ENCODE data around the gene ANO1.

Gene ANO1

DNA sequence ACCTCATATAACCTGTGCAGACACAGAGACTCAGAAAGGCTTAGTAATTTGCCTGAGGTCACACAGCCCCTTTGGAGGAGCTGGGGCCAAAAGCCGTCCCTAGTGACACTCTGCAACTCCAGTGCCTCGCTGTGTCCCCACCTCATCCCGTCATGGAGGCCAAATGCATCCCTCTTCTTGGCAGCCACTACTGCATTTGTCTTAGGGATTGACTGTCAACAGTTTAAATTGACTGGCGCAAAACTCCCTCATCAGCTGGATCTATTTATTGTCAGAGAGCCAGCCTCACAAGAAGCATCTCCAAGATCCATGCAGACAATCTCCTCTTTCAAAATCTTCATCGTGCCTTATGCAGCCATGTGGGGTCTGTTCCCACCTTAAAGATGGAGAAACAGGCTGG, 35.7 kb downstream of the ANO1 start:
- DNase-seq (ENCODE audit: low spot score), result no peak

DNA sequence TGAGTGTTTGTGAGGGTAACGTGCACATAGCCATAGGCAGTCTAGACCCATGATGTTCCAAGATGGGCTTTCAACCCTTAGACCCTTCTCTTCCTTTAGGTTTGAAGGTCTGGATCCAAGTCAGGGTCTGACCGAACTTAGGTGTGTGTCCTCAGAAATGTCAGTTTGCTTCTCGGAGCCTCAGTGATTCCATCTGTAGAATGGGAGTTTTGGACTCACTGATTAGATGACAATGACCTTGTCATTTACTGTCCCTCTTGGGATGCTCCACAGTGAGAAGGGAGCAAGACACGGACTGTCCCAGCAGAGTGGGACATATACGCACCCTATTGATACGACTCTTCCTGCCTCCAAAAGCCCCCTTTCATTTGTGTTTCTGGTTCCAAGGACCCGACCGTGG, 37.7 kb downstream of the ANO1 start:
- no peak for DNase-seq (ENCODE audit: low spot score)

DNA sequence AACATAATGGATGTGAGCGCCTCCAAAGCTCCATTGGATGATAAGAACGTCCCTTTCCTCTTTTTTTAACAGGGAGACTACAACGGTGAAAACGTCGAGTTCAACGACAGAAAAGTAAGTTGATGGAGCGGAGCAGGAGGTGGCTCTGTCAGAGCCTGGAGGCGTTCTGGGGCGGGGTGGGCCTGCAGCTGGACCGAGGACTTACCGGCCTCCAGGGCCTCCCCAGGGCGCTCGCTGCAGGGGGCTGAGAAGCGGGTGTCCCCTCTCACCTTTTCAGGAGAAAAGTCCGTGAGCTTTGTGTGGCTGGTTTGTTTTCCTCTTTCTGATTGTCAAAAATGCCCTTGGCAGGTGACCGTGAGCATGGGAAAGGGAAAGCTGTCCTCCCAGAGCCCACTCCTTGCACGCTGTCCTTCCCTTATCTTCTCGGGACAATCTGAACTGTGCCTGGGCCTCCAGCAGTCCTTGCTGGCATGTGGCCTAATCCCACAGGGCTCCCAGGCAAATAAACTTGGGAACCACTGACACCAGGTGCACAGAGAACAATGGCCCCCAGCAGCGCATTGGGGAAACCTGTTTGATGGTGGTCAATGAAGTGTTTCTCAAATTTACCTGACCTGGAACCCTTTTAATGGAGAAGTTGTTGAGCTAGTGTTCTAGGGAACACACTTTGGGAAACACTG, 38.4 kb downstream of the ANO1 start:
- DNase-seq (ENCODE audit: low spot score), result no peak

DNA sequence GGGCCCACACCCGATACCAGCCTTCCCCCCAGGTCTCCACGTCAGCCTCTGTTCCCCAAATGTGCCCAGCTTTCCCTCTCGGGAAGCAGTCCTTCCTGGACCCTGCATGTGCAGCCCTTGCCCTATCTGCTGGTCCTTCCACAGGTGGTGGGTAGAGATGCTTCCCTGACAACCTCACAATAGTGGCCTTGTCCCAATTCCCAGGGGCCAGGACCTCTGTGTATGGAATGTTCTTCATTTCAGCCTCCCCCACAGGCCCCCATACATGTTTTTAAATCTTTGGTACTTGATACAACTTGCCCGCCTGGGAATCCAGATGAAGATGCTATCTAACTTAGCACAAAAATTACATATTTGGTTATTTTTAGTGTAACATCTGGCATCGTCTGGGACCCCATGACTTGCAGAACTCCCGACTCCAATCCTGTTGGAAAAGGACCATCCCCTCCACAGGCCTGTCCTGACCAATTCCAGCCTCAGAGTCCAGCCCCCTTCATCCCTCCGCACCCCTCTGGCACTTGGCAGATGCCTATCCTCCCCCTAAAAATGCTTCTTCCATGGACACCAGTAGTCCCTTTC, 39.5 kb downstream of the ANO1 start:
- DNase-seq (ENCODE audit: low spot score), result no peak

GRCh38 chr11:70118642-70119041, 40.5 kb downstream of the ANO1 start:
- no peak for DNase-seq (ENCODE audit: low spot score)

DNA sequence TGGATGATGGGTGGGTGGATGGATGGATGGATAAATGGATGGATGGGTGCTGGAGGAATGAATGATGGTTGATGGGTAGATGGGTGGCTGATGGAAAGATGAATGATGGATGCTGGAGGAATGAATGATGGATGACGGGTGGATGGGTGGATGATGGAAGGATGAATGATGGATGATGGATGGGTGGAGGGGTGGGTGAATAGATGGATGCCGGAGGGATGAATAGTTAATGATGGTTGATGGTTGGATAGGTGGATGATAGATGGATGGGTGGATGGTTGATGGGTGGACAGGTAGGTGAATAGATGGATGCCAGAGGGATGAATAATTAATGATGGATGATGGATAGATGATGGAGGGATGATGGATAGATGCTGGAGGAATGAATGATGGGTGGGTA, 41.4 kb downstream of the ANO1 start:
- no peak for DNase-seq (ENCODE audit: low spot score)

DNA sequence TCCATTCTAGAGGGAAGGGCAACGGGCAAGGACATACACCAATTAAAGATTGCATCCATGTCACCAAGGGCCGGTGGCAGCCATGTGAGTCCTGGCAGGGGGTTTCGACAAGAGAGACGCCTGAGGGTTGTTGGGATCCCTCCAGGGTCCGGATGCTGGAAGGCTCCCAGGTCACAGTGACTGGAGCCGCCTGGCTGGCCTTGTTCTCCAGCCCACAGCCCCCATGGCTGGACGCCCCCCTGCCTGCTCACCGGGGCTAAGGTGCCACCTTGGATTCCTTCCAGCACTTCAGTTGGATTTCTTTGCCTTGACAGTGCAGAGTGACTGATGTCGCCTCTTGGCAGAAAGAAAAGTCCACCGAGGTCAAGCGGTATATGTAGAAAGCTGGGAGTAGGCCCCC, 42.6 kb downstream of the ANO1 start:
- DNase-seq (ENCODE audit: low spot score), result no peak

GRCh38 chr11:70122490-70123198, 44.5 kb downstream of the ANO1 start:
- DNase-seq (ENCODE audit: low spot score), result no peak

DNA sequence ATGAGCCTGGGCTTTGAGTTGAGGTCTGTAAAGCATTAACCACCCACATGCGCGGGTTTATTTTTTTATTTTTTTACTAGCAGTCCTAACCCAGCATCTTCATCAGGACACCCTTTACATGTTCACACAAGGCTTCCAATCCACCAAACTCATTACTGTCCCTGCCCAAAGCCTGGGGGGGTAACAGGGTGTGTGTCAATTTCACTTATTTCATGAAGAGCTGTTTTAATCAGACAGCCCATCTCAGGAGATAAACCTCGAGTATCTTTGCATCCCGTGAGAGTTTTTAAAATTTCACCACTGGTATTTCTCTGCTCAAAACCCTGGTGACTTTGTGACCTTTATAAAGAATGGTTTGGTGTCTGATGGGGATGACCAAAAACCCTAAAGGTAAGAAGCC, 45.6 kb downstream of the ANO1 start:
- DNase-seq (ENCODE audit: low spot score), result no peak

DNA sequence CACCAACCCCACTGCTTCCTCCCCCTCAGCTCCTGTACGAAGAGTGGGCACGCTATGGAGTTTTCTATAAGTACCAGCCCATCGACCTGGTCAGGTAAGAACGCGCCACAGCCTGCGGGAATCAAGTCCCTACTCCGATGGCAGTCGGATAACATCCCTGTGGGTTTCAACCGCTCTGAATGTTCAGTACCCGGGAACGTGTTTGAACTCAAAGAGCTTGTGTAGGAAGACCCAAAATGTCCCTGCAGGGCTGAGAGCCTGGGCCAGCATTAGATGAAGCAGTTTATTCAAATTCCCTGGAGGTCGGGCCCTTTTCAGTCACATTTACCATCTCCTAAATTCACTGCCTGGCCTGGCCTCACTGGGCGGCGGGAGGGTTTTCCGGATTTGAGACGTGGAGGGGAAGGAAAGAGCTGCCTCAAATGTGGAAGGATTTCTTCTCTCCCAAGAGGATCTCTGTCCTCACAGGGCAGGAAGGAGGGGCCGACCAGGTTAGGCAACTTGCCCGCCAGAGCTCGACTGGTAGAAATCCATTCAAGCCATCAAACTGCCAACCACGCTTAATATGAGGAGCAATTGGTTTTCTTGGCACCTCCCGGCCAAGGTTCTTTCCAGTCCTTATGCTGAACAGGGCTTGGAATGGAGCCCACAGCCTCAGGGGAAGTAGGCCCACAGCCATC, 46.3 kb downstream of the ANO1 start:
- no peak for DNase-seq (ENCODE audit: low spot score)

DNA sequence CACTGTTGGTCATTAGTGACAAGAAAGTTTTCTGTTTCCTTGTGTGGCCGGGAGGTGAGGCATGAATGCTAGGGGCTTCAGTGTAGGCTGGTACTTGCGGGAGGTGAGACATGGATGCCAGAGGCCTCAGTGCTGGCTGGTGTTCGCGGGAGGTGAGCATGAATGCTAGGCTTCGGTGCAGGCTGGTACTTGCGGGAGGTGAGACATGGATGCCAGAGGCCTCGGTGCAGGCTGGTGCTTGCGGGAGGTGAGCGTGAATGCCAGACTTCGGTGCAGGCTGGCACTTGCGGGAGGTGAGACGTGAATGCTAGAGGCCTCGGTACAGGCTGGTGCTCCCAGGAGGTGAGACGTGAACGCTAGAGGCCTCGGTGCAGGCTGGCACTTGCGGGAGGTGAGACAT, 48.4 kb downstream of the ANO1 start:
- no peak for DNase-seq (ENCODE audit: low spot score)

DNA sequence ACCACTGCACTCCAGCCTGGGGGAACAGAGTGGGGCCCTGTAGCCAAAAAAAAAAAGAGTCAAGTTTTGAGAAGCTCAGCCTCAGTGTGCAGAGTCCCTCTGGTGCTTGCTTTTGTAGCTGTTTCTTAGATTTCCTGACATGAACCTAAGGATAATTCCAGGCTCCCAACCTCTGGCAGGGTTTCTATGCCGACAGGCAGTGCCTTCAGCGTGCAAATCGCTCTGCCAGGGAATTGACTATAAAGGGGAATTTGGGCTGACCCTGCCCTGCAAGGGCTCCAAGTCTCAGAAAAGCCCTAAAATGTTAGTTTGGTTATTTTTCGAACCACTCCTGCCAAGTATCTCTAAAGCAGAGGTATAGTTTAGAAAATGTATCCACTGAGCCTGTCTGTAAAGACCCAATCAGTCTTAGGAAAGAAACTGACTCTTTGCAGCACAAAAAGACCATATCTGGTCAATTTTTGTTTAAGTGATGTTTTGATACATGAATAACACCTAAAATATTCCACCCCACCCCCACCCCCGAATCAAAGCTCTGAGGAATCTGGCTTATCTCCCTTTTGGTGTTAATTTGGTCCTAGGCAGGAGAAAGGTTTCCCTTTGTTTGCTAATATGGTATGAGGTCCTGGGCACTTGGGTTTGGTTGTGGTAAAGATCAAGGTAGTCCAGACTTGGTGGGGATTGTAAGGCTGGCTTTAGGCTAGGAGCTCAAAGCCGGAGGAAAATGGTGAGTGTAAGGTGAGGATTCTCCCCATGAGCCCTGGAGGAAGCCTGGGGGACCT, 49.7 kb downstream of the ANO1 start:
- DNase-seq (ENCODE audit: low spot score), result no peak

DNA sequence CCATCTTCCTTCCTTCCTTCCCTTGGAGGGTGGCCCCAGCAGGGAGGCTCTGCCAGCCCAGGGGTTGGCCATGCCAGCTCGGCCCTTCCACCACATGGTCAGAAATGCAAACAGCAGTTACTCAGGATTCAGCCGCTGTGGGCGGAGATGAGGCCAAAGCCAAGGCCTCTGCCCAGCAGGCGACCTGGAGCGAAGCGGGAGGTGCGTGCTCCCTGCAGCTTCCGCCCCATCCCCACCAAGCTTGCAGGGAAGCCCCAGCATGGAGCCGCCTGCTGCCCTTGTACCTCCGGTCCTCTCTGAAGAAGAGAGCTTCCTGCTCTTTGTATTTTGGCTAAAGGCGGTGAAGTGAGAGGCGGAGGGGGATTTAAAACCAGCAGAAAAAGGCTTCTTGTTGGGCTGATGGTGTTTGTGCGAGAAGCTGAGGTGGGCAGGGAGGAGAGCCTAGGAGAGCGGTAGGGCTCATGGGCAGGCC, 50.4 kb downstream of the ANO1 start:
- no peak for DNase-seq (ENCODE audit: low spot score)

GRCh38 chr11:70129051-70129592, 51.0 kb downstream of the ANO1 start:
- DNase-seq (ENCODE audit: low spot score), result no peak

- no peak for DNase-seq (ENCODE audit: low spot score)
Observed at GRCh38 chr11:70130636-70131035, 52.5 kb downstream of the ANO1 start.

- DNase-seq (ENCODE audit: low spot score), result no peak
Observed at GRCh38 chr11:70131606-70132190, 53.6 kb downstream of the ANO1 start.

DNA sequence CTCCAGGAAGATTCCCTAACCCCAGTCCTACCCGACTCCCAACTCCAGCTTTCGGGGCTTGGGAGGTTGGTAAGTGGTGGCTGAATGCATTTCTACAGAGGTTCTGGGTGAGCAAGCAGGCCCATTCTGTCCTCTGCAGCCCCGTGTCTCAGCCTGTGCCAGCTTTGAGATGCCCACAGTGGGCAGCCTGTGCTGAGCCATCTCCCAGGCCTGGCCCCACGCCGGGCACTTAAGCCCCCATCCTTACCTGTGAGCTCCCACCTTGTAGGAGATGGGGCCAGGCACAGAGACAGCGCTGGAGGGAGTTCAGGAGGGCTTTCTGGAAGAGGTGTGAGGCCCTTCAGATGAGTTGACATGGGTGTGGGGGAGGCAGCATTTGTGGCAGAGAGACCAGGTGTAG, 54.5 kb downstream of the ANO1 start:
- no peak for DNase-seq (ENCODE audit: low spot score)

DNA sequence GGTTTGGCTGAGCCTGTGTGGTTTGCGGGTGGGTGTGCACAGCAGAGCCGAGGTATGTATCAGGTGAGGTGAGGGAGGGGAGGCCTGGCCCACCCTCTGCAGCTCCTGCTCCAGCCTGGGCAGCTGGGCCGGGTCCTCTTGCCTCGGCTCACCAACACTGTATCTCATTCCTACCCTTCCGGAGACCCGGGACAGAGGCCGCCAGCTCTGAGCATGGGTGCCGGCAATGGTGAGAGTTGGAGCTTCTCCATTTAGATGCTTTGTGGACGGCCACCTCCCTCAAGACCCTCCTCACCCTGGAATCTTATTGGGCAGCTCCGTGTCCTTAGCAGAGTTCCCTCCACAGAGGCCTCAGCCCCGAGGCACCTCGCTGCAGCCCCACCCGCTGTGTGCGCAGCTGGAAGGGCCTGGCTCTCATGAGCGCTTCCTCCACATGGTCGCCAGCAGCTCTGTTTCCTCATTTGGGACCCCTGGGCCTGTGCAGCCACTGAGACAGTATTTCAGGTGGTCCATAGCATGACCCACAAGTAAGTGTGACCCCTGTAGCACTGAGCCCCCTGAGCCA, 55.7 kb downstream of the ANO1 start:
- DNase-seq (ENCODE audit: low spot score), result no peak

GRCh38 chr11:70134490-70134889, 56.4 kb downstream of the ANO1 start:
- DNase-seq (ENCODE audit: low spot score), result no peak

- no peak for DNase-seq (ENCODE audit: low spot score)
Observed at GRCh38 chr11:70135142-70135541, 57.0 kb downstream of the ANO1 start.

- no peak for DNase-seq (ENCODE audit: low spot score)
Observed at GRCh38 chr11:70135625-70136059, 57.5 kb downstream of the ANO1 start.
